ENCODE data around the gene CCSER1. TPM values are rescaled to one million over a fixed set of nuclear protein-coding genes. Genes with fewer than 3 reads are reported as not detected.

The CCSER1 gene
- polyA plus RNA-seq, 3 donors = 16.8 to 22.5 (median 18.8) TPM

DNA sequence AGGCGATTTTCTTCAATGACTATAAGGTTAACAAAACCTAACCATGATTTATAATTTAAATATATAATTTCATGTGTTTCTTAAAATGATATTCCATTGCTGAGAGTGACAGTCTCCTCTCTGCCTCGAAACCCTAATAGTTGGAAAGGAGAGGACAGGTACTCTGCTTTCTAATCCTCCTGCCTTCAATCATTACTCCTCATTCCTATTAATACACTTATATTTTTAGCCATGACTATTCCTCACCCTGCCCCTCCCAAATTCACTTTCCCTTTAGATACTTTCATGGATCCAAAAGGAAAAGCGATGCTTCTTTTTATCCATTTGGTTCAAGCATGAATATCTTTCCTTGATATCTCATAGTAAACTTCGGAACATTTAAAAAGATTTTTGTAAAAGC lies 418.2 kb downstream of the CCSER1 start:
- DNase-seq = no peak

DNA sequence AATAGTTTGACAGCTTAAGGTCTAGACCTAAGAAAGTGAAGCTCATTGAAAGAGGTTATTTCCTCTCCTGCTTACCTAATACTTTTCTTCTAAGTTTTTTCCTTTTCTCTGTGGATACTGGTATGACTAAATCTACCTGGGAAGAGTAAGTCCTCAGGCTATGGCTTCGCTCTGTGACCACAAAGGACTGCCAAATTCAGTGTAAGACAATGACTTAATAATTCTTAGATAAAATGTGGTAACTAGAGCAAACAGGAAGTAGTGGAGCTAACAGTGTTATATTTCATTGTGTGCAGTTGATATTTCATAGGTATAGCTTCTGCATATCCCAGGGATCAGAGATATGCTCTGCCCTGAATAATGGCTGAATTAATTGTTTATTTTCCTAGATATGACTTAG lies 418.9 kb downstream of the CCSER1 start:
- DNase-seq = no peak

DNA sequence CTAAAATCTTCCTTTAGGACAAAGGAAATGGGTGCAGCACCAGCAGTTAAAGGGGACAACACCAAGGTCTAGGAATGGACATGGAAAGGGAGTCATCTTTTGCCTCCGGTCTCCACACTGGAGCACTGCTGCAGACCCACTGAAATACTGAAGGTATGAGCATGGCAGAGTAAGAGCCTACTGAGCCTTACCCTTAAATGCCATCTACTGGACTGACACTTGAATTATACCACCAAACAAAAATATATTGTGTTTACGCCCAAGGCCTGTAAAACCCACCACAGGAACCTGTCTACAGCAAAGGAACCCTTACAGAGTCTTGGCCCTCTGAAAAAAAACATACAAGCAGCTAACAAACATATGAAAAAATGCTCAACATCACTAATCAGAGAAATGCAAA lies 443.4 kb downstream of the CCSER1 start:
- no peak for DNase-seq

DNA sequence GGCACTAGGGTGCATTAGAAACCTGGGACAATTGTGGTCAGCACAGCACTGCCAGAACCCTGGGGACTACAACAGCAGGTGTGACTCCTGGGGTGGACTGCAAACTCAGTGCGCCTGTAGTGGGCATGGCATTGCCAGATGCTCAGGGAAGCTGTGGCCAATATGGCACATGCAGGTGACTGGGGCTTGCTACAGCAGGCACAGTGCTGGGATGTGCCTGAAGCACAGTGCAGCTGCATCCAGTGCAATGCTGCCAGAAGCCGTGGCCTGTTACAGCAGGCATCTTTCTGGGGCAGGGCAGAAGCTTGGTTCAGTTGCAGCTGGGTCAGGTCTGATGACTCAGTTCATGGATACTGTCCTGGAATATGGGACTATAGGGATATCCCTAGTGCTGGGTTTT lies 445.8 kb downstream of the CCSER1 start:
- DNase-seq = no peak

DNA sequence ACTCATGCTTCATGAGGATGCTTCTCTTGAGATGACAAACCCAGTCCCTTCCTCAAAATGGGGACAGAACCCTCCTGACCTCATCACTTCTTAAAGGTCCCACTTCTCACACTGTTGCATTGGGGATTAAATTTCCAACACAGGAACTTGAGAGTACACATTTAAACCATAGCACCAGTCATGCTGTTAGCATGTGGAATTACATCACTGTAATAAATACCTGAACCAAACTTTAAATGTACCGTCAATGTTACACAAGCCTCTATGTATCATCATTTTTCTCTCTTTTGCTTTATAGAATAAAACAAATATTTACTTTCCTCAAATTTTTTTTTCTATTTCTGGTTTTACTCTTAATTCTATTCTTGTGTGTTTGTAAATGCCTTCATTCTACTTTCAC lies 448.2 kb downstream of the CCSER1 start:
- DNase-seq = no peak

DNA sequence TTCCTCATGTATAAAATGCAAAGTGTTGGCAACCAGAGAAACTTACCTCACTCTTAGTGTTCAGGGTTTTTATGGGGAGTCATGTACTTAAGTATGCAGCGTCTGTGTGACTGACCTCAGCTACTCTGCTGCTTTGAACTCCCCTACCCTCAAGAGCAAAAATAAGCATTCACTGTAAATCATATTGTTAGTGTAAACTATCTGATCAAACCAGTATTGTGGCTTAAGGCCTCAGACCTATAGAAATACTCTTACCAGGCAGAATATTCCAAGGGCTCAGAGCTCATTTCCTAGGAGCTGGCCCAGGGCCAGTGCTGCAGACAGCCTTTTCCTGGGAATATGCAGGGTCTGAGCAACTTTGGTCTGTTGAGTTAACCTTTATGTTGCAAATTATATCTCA lies 453.1 kb downstream of the CCSER1 start:
- DNase-seq = peak; percentile 21

DNA sequence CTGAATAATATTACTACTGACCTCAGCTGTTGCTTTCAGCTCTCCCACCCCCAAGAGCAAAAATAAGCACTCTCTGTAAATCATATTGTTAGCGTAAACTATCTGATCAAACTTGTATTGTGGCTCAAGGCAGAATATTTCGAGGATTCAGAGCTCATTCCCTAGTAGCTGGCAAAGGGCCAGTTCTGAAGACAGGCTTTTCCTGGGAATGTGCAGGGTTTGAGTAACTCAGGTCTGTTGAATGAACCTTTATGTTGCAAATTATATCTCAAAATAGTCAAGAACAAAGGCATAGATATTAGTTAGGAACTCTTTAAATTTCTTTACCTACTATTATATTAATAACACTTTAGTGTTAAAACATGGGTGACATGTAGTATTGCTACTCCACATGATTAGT lies 454.9 kb downstream of the CCSER1 start:
- no peak for DNase-seq

DNA sequence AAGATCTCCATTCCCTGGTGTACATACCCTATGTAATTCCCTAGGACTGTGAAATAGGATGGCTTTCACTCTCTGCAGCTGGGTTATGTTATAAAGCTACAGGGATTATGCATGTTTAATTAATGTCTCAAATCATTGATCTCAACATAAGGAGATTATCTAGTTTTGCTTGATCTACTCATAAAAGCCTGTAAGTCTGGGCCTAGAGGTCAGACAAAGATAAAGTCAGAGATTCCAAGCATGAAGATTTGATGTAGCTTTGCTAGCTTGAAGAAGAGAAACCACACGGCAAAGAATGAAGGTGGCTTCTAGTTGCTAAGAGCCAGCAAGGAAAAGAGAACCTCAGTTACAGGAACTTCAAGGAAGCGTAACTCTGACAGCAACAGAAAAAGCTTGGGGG lies 456.9 kb downstream of the CCSER1 start:
- no peak for DNase-seq

DNA sequence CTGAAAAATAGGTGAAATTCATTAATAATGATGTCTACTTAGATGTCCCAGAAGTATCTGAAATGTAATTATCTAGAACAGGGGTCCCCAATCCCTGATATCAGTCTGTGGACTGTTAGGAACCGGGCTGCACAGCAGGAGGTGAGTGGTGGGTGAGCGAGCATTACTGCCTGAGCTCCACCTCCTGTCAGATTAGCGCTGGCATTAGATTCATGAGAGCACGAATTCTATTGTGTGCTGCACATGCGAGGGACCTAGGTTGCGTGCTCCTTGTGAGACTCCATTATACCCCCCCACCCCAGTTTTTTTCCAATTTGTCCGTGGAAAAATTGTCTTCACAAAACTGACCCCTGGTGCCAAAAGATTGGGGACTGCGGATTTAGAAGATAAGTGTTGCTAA lies 458.8 kb downstream of the CCSER1 start:
- DNase-seq = no peak

DNA sequence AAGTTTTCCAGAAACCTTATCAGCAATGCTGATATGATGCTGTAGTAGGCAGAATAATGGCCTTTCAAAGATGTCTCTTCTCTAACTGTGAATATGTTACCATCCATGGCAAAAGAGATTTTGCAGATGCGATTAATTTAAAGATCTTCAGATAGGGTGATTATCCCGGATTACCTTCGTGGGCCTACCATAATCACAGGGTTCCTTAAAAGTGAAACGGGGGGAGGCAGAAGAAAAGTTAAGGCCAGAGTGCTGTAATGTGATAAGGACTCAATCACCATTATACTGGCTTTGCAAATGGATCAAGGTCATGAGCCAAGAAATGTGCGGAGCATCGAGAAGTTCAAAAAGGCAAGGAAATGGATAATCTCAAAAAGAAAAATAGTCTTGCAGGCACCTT lies 459.6 kb downstream of the CCSER1 start:
- DNase-seq = no peak

DNA sequence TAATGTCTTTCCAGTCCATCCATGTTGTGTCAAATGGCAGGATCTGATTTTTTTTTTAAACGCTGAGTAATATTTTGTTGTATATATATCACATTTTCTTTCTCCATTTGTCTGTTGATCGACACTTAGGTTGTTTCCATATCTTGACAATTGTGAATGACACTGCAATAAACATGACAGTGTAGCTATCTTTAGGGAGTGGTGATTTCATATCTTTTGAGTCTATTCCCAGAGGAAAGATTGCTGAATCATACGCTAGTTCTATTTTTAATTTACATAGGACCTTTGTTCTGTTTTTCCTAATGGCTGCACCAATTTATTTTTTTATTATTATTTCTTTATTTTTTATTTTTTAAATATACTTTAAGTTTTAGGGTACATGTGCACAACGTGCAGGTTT lies 470.7 kb downstream of the CCSER1 start:
- DNase-seq = no peak

DNA sequence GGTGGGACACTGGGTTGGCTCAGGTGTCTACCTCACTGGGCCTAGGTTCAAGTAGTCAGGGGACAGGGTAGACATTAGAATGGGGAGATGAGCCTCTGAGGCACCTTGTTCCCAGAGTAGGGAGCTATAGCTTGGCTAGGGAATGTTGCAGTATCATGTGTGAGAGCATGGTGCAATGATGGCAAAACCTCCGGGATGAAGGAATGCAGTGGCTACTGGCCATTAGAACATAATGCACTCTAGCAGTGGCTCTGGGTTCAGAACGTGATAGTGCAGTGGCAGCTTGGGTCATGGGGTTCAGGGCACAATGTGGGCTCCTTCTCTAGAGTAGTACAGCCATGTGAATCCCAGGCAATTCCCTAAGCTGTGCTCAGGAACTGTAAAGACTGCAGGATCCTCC lies 471.5 kb downstream of the CCSER1 start:
- DNase-seq = no peak

DNA sequence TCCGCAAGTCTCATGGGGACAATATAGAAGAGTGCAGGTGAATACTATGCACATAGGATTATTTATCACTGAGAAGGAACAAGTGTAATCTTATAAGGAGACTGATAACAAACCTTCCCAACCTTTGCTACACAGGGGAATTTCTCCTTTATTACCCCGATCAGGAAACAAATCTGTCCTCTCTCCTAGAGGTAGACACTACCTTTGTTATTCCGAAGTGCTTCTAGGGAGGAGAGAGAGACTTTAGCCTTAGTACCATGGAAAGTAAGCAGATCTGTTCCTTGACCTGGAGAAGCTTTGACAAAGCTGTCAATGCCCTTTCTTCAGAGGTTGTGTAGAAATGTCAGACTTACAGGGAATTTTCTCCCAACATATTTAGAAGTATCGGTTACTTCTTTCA lies 475.5 kb downstream of the CCSER1 start:
- DNase-seq = no peak

DNA sequence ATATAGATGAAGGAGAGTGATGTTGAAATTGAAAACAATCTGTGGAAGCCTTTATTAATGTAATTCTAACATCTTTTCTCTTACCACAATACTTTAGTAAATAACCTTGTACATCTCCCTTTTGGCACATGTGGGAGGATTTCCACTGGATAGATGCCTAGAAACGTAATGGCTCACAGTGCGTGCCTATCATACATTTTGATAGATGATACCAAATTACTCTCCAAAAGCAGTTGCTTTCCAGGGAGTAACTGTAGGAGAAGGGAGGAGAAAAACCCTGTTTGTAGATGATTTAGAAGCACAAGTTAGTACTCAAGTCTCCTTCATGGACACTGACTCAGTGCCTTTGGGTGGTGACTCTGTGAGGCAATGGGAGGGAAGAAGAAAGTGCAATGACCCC lies 476.3 kb downstream of the CCSER1 start:
- no peak for DNase-seq

DNA sequence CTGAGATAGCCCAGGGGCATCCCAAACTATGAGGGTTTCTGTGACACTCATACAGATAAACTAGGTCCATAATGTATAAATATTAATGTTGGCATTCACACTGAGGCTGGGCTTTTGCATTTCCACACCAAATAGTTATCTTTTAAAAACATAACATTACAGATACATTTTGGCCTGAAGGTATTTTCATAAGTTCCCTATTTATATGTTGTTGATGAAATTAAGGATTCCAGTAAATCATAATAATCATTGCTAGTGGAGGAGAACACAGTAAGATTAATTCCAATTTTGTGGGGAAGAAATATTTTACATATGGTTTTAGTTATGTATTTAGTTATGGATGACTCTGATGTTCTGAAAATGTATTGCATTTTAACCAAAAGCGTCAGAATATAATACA lies 479.6 kb downstream of the CCSER1 start:
- no peak for DNase-seq

DNA sequence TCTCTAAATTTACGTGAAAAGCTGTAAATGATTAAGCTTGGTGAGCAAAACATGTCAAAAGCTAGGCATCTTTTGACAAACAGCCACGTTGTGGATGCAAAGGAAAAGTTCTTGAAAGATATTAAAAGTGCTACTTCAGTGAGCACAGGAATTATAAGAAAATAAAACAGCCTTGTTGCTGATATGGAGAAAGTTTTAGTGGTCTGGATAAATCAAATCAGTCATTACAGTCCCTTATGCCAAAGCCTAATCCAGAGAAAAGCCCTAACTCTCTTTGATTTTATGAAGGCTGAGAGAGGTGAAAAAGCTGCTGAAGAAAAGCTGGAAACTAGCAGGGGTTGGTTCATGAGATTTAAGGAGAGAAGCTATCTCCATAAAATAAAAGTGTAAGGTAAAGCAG lies 487.2 kb downstream of the CCSER1 start:
- no peak for DNase-seq

DNA sequence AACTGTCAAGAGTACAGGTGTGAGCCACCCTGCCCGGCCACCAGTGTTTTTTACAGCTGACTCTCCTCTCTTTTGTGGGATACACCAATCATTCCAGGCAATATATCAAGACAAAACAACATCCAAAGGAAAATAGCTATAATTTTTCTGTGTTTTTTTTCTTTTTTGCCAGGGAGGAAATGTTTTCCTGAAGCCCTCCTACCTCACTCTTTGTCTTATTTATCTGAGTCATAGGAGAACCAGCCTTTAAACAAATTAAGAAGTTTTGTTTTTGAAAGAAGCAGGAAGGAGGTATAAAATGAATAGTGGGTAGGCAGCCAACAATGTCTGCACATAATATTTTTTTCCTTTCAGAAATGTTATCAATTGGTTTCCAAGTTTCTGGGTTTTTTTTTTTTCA lies 493.9 kb downstream of the CCSER1 start:
- DNase-seq = no peak

DNA sequence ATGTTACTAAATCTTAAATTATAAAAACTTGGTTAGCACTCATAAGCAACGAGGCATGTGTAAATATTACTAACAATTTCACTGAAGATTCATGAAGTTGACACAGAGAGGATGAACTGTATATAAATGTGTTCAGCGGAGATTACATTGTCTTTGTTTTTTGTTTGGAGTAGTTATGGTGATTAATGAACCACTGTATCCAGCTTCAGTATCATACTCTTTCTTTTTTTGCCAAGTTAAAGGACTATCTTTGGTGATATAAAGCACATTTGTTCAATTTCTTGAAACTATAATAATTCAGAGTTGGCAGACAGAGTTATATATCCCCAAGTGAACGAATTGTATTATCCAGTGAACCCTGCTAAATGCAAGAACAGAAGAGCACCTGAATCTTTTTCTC lies 497.6 kb downstream of the CCSER1 start:
- peak; percentile 27 for DNase-seq

DNA sequence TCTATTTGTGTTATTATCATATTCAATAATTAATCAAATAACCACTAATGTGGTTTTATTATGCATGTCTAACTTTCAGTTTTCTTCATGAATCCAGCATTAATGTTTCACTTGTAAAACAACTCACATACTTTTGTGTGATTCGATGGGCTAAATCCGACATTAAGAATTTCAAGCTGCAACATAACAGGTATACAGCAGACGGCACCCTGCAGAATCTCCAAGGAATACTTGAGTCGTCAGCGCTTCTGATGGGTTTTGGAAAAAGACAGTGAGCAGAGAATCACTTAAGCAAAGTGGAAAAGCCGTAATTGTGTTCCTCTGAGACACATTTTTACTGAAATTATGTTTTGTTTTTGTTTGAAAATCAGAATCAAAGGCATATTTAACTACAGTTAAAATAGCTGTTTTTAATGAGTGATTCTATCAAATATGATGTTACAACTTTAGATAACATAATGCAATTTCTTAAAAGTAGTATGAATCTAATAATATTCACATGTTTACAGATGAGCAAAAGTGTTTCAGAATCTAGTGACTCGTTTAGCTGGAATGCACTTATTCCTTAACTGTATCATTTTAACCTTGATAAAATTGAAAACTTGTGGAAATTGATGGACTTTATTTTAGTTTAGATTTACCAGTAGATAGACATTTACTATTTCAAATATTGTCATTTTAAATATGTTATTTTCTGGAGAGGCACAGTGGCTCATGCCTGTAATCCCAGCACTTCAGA lies 514.8 kb downstream of the CCSER1 start:
- DNase-seq = no peak

DNA sequence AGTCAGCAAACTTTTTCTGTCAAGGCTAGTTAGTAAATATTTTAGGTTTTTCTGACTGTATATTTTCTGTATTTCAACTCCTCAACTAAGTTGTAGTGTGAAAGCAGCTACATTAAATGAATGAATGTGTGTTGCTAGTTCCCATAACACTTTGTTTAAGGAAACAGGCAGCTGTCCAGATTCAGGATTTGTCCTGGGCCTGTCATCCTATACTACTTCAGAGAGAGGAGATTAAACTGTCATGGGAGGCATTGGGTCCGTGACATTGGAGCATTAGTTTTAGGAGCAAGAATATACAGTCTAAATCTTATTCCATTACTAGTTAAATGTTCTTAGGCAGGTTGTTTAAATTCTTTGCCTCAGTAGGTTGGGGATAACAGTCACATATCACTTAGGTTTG lies 516.0 kb downstream of the CCSER1 start:
- DNase-seq = no peak

DNA sequence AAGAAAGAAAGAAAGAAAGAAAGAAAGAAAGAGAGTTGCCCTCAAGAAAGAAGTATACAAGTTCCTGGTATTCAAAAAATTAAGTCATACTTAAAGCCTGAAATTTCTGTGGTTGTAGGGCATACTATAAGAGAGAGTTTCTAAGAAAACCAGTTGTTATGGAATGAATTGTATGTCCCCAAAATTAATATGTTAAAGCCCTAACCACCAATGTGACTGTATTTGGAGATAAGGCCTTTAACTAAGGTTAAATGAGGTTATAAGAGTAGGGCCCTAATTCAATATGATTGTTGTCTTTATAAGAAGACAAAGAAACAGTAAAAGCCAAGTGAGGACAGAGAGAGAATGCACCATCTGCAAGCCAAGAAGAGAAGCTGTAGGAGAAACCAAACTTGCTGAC lies 521.1 kb downstream of the CCSER1 start:
- DNase-seq = no peak

DNA sequence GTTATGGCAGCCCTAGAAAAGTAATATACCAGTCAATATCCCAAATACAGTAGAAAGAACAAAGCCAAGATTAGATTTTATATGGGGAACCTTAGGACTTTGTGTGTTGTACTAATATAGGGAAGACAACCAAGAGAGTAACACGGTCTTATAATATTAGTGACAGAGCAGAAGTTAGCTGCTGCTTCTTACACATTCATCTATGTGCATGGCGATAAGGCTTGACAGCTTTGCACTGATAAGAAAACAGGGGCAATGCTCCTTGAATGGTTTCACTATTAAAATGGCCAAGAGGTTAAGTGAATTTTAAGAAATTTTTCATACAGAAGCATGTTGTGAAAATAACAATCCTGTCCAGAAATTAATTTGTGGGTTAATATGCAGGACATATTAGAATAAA lies 521.6 kb downstream of the CCSER1 start:
- DNase-seq = no peak

DNA sequence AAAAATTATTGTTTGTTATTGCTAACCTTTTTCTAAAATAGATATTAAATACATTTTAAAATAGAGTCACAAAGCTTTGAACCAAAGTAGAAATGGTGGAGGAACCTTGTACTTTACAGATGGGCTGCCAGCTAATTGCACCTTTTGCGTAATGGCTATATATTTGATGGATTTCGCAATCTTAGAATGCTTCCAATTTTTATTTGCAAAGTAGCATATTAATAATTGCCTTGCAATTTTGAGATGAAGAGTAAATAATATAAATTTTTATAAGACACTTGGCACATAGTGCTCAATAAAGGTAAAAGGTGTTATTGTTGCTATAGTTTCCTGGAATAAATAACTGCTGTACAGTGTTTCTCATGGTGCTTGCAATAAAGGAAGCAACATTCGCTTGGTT lies 533.5 kb downstream of the CCSER1 start:
- DNase-seq = no peak

DNA sequence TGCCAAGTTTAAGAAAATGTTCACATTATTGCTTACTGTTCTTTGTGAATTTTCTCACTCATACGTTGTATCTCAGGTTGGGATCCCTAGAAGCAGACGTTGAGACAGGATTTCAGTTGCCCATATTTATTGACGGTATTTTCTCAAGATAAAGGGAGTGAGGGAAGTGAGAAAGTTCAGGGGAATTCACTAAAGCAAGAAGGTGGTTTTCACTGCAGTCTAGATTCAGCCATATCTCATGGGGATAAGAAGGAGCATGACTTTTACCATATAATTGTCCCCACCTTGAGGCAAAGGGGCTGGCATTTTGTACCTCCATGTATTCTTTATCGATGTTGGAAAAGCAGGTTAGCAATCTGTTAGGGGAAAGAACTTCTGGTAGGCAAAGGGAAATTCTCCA lies 543.0 kb downstream of the CCSER1 start:
- DNase-seq = no peak

DNA sequence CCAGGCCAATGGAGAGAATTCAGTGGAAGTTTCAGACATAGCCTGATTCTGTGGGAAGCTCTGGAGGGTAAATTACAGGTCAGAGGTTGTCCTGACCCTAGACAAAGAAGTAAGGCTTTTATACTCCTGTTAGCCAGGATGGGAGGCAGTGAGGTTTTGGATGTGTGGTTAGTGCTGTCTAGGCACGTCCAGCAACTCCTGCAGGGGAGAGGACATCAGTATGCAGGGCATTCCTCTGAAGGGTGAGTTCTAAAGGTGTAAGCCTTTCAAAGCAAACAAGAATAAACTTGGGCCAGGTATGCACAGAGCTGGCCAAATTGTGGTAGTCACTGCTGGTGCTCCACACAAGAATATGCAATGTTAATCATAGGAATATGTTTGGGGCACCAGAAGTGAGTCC lies 562.5 kb downstream of the CCSER1 start:
- no peak for DNase-seq
